GM12878 (cell line): ENCODE data around the gene STRIP2. TPM values are rescaled to one million over a fixed set of nuclear protein-coding genes. Genes with fewer than 3 reads are reported as not detected.

Experiments
- ATAC-seq: fragments of 200-7000 bp; cut with Tn5 transposase; 3 replicates; pipeline ENCODE4 v1.9.1; 2020; ENCODE audit warnings: mild to moderate bottlenecking, moderate library complexity
- BruUV-seq: library from RNA; stranded (reverse); fragments of 400-500 nt; replicated peaks from 2 replicates; lab custom pipeline; 2021; lab: Mats Ljungman, UMichigan
- CTCF ChIA-PET: fragments of 300-600 bp; sonication (Branson Sonifier 250); formaldehyde crosslinking; extraction: SDS; loops from one replicate; lab custom pipeline; 2021; ENCODE audit warnings: inconsistent platforms; lab: Yijun Ruan, JAX
- POLR2A ChIA-PET: fragments of 350-600 bp; formaldehyde crosslinking; extraction: SDS; loops from one replicate; lab custom pipeline; 2021; ENCODE audit warnings: inconsistent platforms; lab: Charles Lee
- RAD21 ChIA-PET: fragments of 300-600 bp; sonication (Branson Sonifier 250); formaldehyde crosslinking; loops from one replicate; lab custom pipeline; 2023; ENCODE audit warnings: antibody characterized with exemption; ENCODE audit not compliant: unreplicated experiment; lab: Charles Lee
- SMC1A ChIA-PET: fragments of 300-600 bp; sonication (Branson Sonifier 250); formaldehyde crosslinking; loops from one replicate; lab custom pipeline; 2023; ENCODE audit not compliant: unreplicated experiment, uncharacterized antibody; lab: Charles Lee
- DNase-seq: peaks from one replicate; pipeline ENCODE4 v3.0.0-alpha.2; 2011; ENCODE audit warnings: low read depth, low spot score
- FAIRE-seq: peaks from 3 replicates; lab custom pipeline; 2011; peaks lifted over from hg19 to GRCh38; lab: Jason Lieb, UNC
- H2AFZ ChIP-seq: 2 replicates; pipeline ENCODE4 v1.6.0; 2011; ENCODE audit warnings: low read depth, low read length, control low read depth; ENCODE audit not compliant: control insufficient read depth
- H3K27ac ChIP-seq: 2 replicates; pipeline ENCODE4 v1.5.1; 2011; ENCODE audit warnings: control low read depth; ENCODE audit not compliant: control insufficient read depth, insufficient read depth
- H3K27me3 ChIP-seq, 2 experiments: replicated peaks in 1 of 2; 2 replicates each; pipeline versions ENCODE4 v1.6.0 to v1.6.1; 2011; ENCODE audit warnings: low read length in 1 of 2; ENCODE audit not compliant: control insufficient read depth in 2 of 2, insufficient read depth in 2 of 2
- H3K36me3 ChIP-seq, 2 experiments: 2 replicates each; pipeline ENCODE4 v1.5.1; 2011; ENCODE audit warnings: low read length in 1 of 2; ENCODE audit not compliant: control insufficient read depth in 2 of 2, insufficient read depth in 2 of 2
- H3K4me1 ChIP-seq: 2 replicates; pipeline ENCODE4 v1.6.1; 2011; ENCODE audit warnings: mild to moderate bottlenecking, low read length, moderate library complexity, mixed read lengths; ENCODE audit not compliant: control insufficient read depth, insufficient read depth
- H3K4me2 ChIP-seq: 2 replicates; pipeline ENCODE4 v1.6.0; 2011; ENCODE audit warnings: control low read depth; ENCODE audit not compliant: control insufficient read depth, insufficient read depth
- H3K4me3 ChIP-seq: fragments of 200-600 bp; sonication (generic); 2 replicates; pipeline ENCODE4 v1.5.1; 2016
- H3K79me2 ChIP-seq: 2 replicates; pipeline ENCODE4 v1.6.0; 2011; ENCODE audit warnings: low read length; ENCODE audit not compliant: control insufficient read depth, insufficient read depth
- H3K9ac ChIP-seq: 2 replicates; pipeline ENCODE4 v1.8.0; 2011; ENCODE audit warnings: low read length, control low read depth, mixed read lengths; ENCODE audit not compliant: control insufficient read depth, insufficient read depth
- H3K9me3 ChIP-seq: replicated peaks from 3 replicates; pipeline ENCODE4 v1.5.1; 2011; ENCODE audit warnings: mild to moderate bottlenecking, low read length; ENCODE audit not compliant: control insufficient read depth, insufficient read depth
- H4K20me1 ChIP-seq: 2 replicates; pipeline ENCODE4 v1.6.0; 2011; ENCODE audit not compliant: control insufficient read depth, insufficient read depth
- CREB1 ChIP-seq: IDR thresholded peaks from 2 replicates; pipeline ENCODE4 v1.6.1; 2012; ENCODE audit warnings: low read depth, mild to moderate bottlenecking, inconsistent platforms
- E2F8 ChIP-seq: fragments of 450-650 bp; IDR thresholded peaks from 2 replicates; pipeline ENCODE4 v1.6.1; 2018; ENCODE audit warnings: mild to moderate bottlenecking, low read depth, moderate library complexity; ENCODE audit not compliant: partially characterized antibody
- FOS ChIP-seq: IDR thresholded peaks from 3 replicates; pipeline ENCODE4 v1.6.1; 2011; ENCODE audit warnings: borderline replicate concordance; ENCODE audit not compliant: insufficient read length; ENCODE audit errors: extremely low read depth
- MTA2 ChIP-seq: fragments of 450-650 bp; IDR thresholded peaks from 2 replicates; pipeline ENCODE4 v1.6.1; 2016; ENCODE audit warnings: low read depth, mild to moderate bottlenecking, moderate library complexity
- WRNIP1 ChIP-seq: IDR thresholded peaks from 2 replicates; pipeline ENCODE4 v1.6.1; 2011; ENCODE audit warnings: low read depth, low read length, improper control_type of control experiment, borderline replicate concordance
- WGBS: methylation state at CpG from one replicate; pipeline ENCODE4 v1.1.6; 2016; ENCODE audit warnings: low lambda C conversion rate; ENCODE audit not compliant: insufficient replicate concordance, insufficient coverage; ENCODE audit errors: missing lambda C conversion rate; 5-methylcytosine and 5-hydroxymethylcytosine counted together
- in situ Hi-C: fragments of 300-500 bp; cut with MboI; formaldehyde crosslinking; loops from 9 replicates; pipeline ENCODE4 v1.14.3; 2018; ENCODE audit warnings: mixed read lengths
- intact Hi-C: fragments of 100-400 bp; cut with micrococcal nuclease; formaldehyde crosslinking; loops from one replicate; pipeline ENCODE4 v1.14.2; 2022; ENCODE audit not compliant: unreplicated experiment
- polyA plus RNA-seq, 11 experiments: library from polyadenylated mRNA; depleted of rRNA in 4 of 11; unstranded in 6 of 11; stranded (reverse) in 5 of 11; fragments of >200 nt; fragmentation: Nextera tagmentation in 4 of 11; fragmentation: Illumina TruSeq in 1 of 11; extraction: Ambion mirVana in 4 of 11; extraction: Trizol in 1 of 11; gene quantifications; 1 replicate in 1 of 11; 2 replicates in 10 of 11; pipeline versions ENCODE4 v1.2.1 to v1.2.3, GENCODE V29; 2011 to 2016; ENCODE audit warnings: inconsistent platforms in 2 of 11, missing spikeins in 2 of 11, low read depth in 1 of 11
- total RNA-seq, 4 experiments: library from RNA; depleted of rRNA in 3 of 4; stranded (reverse); fragments of >200 nt in 3 of 4; fragmentation: Illumina TruSeq in 1 of 4; extraction: Trizol in 1 of 4; gene quantifications; 2 replicates each; pipeline versions ENCODE4 v1.2.1 to v1.2.3, GENCODE V29; 2013 to 2021
- TF ChIP-seq, protein P1 (sequence below): fragments of 450-650 bp; IDR thresholded peaks from 2 replicates; pipeline ENCODE4 v1.6.1; 2016; ENCODE audit warnings: mild to moderate bottlenecking

Gene STRIP2
- total and polyA plus RNA-seq, 10 of the 15 experiments (the other 5 are each of a cell fraction or from before 2014, with no cell fraction given): 0.48 to 5.8 (median 1.8) TPM

DNA sequence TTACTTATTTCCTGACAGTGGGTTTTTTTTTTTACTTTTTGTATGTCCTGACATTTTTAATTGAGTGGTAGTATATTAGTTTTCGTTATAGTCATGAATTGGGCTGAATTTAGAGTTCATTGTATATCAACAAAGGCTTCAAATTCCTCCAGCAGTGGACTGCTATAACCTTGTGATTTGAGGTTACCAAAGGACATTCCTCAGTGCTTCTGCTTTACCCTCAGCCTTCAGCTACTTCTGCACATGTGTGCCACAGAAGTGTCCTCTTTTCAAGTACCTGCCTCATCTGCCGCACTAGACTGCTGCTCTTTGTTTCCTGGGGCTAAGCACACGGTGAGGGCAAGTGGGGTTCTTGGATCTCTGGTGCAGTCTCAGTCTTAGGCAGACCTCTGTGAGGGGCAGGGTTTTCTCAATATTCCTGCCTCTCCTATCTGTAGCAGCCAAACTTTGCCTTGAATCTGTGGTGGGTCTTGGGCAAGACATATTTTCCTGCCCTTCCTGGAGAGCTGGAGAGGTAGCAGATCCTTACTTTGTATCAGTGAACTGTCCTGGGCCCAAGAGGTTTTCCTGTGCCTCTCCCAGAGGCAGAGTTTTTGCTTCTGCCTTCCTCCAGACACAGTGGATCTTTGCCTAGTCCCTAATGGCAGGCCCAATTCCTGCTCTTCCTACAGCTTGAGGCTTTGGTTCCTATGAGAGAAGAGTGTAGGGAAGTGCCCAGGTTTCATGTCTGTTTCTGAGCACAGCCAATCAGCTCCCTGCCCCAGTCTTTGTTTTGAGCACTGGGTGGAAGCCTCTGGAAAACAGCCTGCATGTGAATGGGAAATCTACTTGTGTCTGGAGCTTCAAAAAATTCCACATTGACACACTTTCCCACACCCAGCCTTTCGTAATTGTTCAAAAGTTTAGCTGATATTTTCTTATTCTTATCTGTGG, 39.0 kb upstream of the STRIP2 start (continued):
- no peak for TF ChIP-seq FOS
- TF ChIP-seq MTA2: no peak
- TF ChIP-seq CREB1: no peak

- 92% methylated on average over 1 of the region's 1 CpG for WGBS
These were observed 32.8 kb upstream of the STRIP2 start for GRCh38 chr7:129401228-129401966.

More at GRCh38 chr7:129401228-129401966, 32.8 kb upstream of the STRIP2 start:
- Histone ChIP-seq H3K27ac (peak overlapping the region; percentile 18; the same call in 1 of the 2 replicates), H3K36me3 (no peaks in the 10 kb centered on the region), H3K27me3 (no peaks in the 10 kb centered on the region), H3K79me2 (no peaks in the 10 kb centered on the region), H3K9ac (no peak overlapping the region), H3K4me1 (no peaks in the 10 kb centered on the region), H3K4me2 (no peak overlapping the region), H3K9me3 (no peaks in the 10 kb centered on the region), H4K20me1 (no peaks in the 10 kb centered on the region), H2AFZ (no peak overlapping the region; the same call in 1 of the 2 replicates), H3K4me3 (no peak overlapping the region)
- ATAC-seq (peak; percentile 30), FAIRE-seq (no peak), DNase-seq (no peak)
- intact Hi-C loops: no loop called here
- POLR2A ChIA-PET: interaction anchor here (0.6 to 1.6 kb wide), 7 partner anchors 14 to 458 kb away, joined by 3 to 5 read pairs (median 3); no protein-coding TSS in a partner anchor
- TF ChIP-seq E2F8: no peak
- TF ChIP-seq, protein P1, sequence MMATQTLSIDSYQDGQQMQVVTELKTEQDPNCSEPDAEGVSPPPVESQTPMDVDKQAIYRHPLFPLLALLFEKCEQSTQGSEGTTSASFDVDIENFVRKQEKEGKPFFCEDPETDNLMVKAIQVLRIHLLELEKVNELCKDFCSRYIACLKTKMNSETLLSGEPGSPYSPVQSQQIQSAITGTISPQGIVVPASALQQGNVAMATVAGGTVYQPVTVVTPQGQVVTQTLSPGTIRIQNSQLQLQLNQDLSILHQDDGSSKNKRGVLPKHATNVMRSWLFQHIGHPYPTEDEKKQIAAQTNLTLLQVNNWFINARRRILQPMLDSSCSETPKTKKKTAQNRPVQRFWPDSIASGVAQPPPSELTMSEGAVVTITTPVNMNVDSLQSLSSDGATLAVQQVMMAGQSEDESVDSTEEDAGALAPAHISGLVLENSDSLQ: peak; percentile 31; the same call in 1 of the 2 replicates
- no peak for TF ChIP-seq WRNIP1
- RAD21 ChIA-PET: interaction anchor here (0.9 to 2.8 kb wide), 16 partner anchors 10 to 609 kb away, joined by 3 to 37 read pairs (median 8); partner anchors contain the start of gene STRIP2
- CTCF ChIA-PET: interaction anchor here (0.7 to 3.1 kb wide), 22 partner anchors 9 to 609 kb away, joined by 3 to 83 read pairs (median 4); partner anchors contain the start of gene STRIP2
- SMC1A ChIA-PET: interaction anchor here (0.7 to 3.0 kb wide), 17 partner anchors 12 to 242 kb away, joined by 3 to 50 read pairs (median 5); partner anchors contain the start of genes AHCYL2 and STRIP2
- BruUV-seq: no TSS peak
- in situ Hi-C loops: no loop called here
